Measurements from ENCODE around the gene SLC6A9.

SLC6A9 gene

DNA sequence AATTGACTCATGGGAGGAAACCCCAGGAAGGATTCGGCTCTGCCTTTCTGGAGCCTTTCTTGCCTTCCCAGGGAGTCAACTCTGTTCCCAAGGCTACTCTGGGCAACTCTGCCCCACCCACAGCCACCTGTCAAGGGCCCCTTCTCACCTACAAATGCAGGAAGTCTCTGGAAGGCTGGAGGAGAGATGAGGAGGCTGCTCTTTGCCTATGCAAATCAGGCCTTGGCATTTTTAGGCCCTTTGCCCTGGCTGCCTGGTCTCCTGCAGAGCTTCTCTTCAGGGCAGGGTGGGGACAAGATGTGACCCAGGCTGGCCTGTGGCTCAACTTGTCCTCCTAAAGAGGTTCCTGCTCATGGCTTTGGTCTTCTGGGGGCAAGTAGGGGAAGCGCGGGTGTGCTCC, 5.4 kb downstream of the SLC6A9 start:
- no peak for DNase-seq

GRCh38 chr1:44024903-44025525, 6.2 kb downstream of the SLC6A9 start:
- no peak for DNase-seq

GRCh38 chr1:44024031-44024902, 7.0 kb downstream of the SLC6A9 start:
- DNase-seq = no peak

GRCh38 chr1:44021581-44022321, 9.5 kb downstream of the SLC6A9 start:
- DNase-seq = no peak

DNA sequence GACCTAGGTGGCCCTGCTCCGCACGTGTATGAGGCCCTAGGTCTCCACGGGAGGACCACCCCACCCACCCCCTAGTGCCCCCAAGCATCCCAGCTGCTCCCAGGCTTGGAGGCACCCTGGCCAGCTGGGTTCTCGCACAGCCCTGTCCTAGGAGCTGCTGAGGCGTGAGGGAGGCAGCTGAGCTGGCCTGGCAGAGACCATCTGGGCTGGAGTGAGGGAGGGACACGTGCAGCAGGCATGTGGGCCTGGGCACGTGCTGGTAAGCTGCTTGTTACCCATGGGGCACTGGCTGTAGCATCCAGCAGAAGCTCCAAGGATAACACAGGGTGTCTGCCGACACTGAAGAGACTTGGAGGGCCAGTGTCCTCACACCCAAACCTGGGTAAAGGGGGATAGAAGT, 10.1 kb downstream of the SLC6A9 start:
- DNase-seq = no peak

- DNase-seq = no peak
These were observed 10.8 kb downstream of the SLC6A9 start for GRCh38 chr1:44020464-44020863.

GRCh38 chr1:44019466-44019948, 11.8 kb downstream of the SLC6A9 start:
- no peak for DNase-seq

DNA sequence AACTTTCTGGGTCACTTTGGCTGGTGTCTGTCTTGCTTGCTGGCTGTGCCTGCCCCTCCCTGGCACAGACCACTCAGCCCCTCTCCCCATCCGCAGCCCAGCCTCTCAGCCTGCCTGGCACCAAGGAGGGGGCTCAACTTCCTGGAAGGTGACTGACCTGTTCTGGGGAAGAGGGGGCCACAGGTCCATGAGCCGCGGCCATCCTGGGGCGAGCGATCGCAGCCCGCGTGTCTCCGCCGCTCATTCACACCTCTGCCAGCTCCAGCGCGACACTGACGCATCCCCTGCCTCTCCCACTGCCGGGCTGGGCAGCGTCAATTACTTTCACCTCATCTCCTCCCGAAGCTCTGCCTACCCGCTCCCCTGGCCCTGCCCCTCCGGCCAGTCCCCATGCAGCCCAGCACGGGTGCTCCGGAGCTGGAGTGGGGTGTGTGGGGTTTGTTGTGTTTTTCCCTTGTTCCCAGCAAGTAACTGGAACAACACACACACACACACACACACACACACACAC, 14.3 kb downstream of the SLC6A9 start:
- DNase-seq = no peak

- no peak for DNase-seq
These were observed 15.0 kb downstream of the SLC6A9 start for GRCh38 chr1:44016041-44016889.

DNA sequence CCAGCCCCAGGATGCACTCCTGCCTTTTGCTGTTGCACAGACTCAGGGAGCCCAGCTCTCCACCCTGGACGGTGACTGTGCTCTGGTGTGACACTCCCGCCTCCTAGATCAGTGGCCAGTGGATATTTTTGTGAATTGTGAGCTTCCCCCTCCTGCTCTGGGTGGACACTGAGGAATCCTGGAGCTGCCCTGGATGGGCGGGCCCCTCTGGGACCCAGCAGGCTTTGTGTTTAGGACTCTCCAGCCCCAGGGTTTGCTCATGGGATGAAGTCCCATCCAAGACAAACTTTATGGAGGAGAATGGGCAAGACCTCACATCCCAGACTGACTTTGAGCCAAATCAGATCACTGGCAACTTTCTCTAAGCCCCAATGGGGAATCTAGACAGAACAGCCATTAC, 16.1 kb downstream of the SLC6A9 start:
- no peak for DNase-seq

DNA sequence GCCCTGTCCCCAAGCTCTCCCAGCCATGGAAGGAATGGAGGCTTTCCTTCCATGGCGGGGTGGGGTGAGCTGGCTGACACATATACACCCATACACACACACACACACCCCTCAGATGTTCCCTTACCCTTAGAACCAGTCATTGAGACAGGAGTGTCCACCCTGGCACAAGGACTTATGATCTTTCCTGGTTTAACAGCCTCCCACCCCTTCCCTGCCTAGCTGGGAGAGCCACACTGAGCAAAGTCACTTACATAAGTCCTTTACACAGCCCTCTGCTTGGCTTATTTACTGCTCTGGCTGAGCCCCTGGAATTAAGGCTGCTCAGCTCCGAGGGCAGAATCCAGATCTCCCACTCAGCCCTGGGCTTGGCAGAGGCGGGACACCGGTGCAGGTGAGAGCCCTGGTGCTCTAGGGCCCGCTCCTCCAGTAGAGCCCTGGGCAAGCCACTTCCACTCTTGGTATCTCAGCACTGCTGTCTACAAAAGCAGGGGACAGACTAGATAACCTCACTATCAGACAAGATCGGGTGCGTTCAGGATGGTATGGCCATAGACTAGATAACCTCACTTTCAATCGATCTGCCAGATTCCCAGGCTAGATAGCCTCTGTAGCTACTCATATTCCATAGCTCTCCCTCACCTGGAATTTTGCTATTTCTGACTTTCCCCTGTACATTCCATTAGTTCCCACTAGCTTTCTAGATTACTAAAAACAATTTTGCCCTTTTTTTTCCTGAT, 16.7 kb downstream of the SLC6A9 start:
- DNase-seq = no peak

DNA sequence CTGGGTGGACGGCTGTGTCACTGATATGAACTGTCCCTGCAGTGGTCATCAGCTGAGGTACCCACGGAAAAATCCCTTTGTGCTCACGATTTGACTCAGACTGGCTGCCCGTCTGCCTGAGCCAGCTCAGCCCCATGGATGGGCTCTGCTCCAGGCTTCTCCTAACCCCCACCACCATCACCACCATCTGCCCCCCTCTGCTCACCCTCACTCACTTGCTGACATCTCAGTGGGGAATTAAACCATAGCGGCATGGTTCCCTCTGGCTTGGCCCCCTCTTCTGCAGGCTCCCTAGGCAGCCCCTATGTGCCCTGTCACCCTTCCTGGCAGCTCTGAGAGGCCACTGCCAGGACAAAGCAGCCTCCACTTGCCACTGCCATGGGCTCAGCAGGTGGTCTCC, 17.3 kb downstream of the SLC6A9 start:
- no peak for DNase-seq

DNA sequence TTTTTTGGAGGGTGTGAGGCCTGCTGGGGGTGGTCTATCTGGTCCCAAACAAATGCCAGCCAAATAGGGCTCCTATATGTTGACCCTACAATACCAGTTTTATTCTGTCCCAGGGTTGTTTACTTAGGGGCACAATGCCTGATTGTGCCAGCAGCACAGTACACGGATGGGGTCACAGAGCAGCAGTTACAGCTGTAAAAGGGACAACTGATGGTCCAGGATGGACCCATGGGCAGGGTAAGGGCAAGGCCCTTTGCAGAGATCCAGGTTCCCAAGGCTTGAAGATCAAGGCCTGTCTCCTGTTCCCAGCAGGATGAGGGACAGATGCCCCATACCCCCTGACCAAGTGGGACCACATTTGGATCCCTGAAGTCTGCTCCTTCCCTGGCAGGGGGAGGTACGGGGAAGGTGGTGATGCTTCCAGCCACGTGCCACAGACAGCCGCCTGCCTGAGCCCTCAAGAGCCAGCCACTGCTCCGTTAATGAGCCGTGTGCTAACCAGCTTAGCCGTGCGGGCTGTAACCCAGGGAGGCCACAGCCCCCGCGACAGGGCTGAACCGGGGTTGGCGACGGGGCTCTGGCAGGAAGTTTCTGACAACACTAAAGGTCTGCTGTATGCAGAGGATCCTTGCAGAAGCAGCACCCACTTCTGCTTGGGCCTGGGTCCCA, 18.2 kb downstream of the SLC6A9 start:
- DNase-seq = no peak

DNA sequence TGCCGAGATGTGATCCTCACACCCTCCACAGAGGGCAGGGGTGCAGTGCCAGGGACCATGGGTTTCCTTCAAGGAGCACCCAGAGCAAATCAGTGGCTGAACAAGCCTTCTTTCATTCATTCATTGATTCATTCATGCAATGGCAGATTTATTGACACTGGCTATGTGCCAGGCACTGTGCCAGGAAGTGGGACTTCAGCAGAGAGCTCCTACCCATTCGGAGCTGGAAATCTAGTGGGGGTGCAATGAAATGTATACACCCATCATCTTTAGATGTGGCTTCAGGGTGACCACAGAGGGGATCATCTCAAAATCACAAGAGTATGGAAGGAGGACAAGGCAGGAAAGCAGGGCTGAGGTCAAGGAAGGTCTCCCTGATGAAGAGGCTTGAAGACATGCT, 18.9 kb downstream of the SLC6A9 start:
- no peak for DNase-seq

DNA sequence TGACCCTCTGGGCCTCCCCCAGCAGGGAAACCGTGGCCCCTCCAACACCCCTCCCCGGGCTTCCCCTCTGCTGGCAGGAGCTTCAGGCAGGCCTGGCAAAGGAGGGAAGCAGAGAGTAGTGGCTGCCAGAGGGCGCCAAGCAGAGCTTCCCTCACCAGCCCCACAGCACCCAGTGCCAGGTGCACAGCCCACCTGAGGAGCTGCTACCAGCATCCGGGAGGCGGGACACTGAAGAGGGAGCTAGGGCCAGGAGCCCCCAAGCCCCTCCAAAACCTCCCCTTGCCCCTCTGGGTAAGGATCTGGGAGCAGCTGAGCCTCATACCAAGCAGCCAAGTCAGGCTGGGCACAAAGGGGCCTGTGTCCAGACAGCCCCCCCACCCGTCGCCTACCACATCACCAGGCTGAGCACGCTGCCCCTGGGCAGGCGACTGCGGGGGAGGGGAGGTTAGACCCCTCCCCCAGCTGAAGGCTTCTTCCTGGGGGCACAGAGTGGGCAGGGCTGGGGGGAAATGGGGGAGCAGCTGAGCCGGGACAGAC, 20.3 kb downstream of the SLC6A9 start:
- DNase-seq = no peak

DNA sequence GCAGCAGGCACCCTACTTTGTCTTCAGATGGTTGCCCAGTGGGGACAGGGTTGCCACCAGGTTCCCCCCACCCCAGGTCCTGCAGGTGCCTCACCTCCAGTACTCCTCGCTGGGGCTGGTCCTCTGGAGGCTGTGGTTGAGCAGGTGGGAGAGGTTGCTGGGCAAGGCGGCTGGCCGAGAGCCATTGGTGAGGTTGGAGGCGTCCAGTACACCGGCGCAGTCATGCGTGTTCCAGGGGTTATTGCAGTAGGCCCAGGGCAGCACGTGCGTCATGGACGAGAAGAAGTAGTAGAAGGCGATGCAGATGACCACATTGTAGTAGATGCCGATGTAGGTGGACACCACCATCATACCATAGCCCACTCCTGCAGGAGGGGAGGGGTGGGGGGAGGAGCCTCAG, 23.0 kb downstream of the SLC6A9 start:
- DNase-seq = no peak

DNA sequence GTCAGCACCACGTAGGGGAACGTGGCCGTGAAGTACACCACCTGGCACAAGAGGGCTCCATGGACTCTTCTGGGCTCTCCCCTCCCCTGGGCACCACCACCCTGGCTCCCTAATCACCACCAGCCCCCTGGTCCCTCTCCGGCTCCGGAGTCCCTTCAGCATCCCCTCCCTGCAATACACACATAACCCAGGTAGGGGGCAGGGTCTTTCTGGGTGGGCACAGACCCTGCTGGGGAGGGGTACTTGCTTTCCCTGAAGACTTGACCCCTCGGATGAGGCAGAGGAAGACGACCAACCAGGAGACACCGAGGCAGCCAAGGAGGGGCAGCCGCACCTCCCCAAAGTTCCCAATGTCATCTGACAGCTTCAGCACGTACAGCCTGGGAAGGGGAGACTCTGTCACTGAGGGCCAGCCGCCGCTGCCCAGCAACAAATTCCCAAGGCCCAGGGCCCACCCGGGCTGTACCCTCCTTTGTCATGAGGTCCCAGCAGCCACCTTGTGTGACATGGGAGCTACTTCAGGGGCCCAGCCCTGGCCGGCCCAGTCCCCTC, 28.6 kb downstream of the SLC6A9 start:
- DNase-seq = no peak

DNA sequence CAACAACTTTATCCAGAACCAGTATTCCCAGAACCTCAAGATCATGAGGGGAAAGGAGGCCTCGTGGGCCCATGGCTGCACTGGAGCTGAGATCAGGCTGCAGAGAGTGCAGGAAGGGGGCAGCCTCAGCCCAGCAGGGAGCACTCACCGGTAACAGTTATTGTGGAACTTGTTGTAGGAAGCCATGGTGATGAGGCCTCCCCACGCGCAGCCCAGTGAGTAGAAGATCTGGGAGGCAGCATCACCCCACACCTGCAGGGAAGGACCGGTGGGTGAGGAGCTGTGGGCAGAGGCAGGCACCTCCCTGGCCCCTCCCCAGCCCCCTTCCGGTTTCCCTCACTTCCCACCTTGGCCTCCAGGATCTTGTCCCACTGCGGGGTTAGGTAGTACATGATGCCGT, 29.1 kb downstream of the SLC6A9 start:
- no peak for DNase-seq

GRCh38 chr1:44000122-44000665, 31.1 kb downstream of the SLC6A9 start:
- DNase-seq = no peak

DNA sequence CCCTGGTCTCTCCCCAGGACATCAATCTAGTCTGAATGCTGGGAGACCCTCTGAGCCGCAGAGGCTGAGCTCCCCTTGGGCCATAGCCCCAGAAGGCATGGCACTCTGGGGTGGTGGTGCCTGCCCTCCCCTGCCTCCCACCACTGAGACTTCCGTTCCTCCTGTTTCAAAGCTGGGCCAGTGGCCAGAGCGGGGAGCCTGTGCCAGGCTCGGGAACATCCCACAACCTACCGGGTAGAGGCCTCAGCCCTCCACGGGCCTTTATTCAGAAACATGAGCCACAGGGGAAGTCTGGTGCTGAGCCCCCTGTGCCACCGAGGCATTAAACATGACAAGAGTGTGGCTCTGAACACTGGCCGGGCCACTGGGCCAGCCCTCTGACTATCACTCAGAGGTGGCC, 31.8 kb downstream of the SLC6A9 start:
- no peak for DNase-seq

All from NCI-H2107 (cell line).